Stimulated activated CD4-positive, alpha-beta T cell treated with anti-CD3 and anti-CD28 coated beads, Interleukin-4, amount 100 ng/mL, for 48 hours (primary cell): ENCODE data around the gene NCOA6.
A peak's percentile ranks its signal among the peaks of the same experiment; 100 is the strongest.

Source experiments
- DNase-seq, 2 donors: peaks; one replicate each; pipeline ENCODE4 v3.0.0-alpha.2; 2020; ENCODE audit warnings: low read depth in 2 of 2

The NCOA6 gene

GRCh38 chr20:34825530-34826362 lies at the start of gene NCOA6:
Gene NCOA6, minus strand, starts transcription at chr20:34825651. Its CDS starts 43,296 bp downstream, at chr20:34782355.
- peak; percentile 84 to 88 for DNase-seq

GRCh38 chr20:34874094-34874654 lies 48.7 kb upstream of the NCOA6 start:
- peak; percentile 48 to 52 for DNase-seq

- no peak for DNase-seq
Measured at GRCh38 chr20:34873583-34874093, 48.2 kb upstream of the NCOA6 start.

GRCh38 chr20:34872622-34873224 lies 47.3 kb upstream of the NCOA6 start, which contains the start of gene GGT7:
Gene GGT7, minus strand, starts transcription at chr20:34872856. Its CDS starts 41 bp downstream, at chr20:34872815.
- DNase-seq = peak; percentile 83 to 87

GRCh38 chr20:34871966-34872621 lies 46.6 kb upstream of the NCOA6 start:
- DNase-seq = no peak

GRCh38 chr20:34871320-34871926 lies 46.0 kb upstream of the NCOA6 start:
- DNase-seq = no peak

GRCh38 chr20:34864216-34864615 lies 38.8 kb upstream of the NCOA6 start:
- DNase-seq = no peak

- DNase-seq = no peak
Measured at GRCh38 chr20:34863421-34863965, 38.0 kb upstream of the NCOA6 start.

- DNase-seq = no peak
Measured at GRCh38 chr20:34862724-34863123, 37.3 kb upstream of the NCOA6 start.

- DNase-seq = no peak
Measured at GRCh38 chr20:34861386-34862084, 36.1 kb upstream of the NCOA6 start.

- DNase-seq = no peak
Measured at GRCh38 chr20:34859826-34860545, 34.5 kb upstream of the NCOA6 start.

GRCh38 chr20:34859367-34859766 lies 33.9 kb upstream of the NCOA6 start:
- no peak for DNase-seq

GRCh38 chr20:34852298-34852697 lies 26.8 kb upstream of the NCOA6 start:
- DNase-seq = no peak

- DNase-seq = no peak
Measured at GRCh38 chr20:34850969-34851368, 25.5 kb upstream of the NCOA6 start.

GRCh38 chr20:34849778-34850177 lies 24.3 kb upstream of the NCOA6 start:
- no peak for DNase-seq

GRCh38 chr20:34848597-34848996 lies 23.1 kb upstream of the NCOA6 start:
- no peak for DNase-seq

- DNase-seq = no peak
Measured at GRCh38 chr20:34843421-34843820, 18.0 kb upstream of the NCOA6 start.

- DNase-seq = no peak
Measured at GRCh38 chr20:34842143-34842542, 16.7 kb upstream of the NCOA6 start.

GRCh38 chr20:34834459-34834893 lies 9.0 kb upstream of the NCOA6 start:
- DNase-seq = no peak

GRCh38 chr20:34831936-34832335 lies 6.5 kb upstream of the NCOA6 start:
- DNase-seq = no peak
